GM12891 (cell line): ENCODE results near the gene MSH2.

ENCODE experiments used
- POLR2A ChIP-seq: IDR thresholded peaks from 2 replicates; pipeline ENCODE4 v1.6.1; 2011; ENCODE audit warnings: low read depth, low read length, control low read depth
- POLR2AphosphoS5 ChIP-seq: IDR thresholded peaks from 2 replicates; pipeline ENCODE4 v1.6.1; 2011; ENCODE audit warnings: low read depth, low read length, control low read depth
- POU2F2 ChIP-seq: IDR thresholded peaks from 2 replicates; pipeline ENCODE4 v1.6.1; 2011; ENCODE audit warnings: low read depth, mild to moderate bottlenecking, control low read depth, low read length, moderate library complexity
- SPI1 ChIP-seq: IDR thresholded peaks from 2 replicates; pipeline ENCODE4 v1.6.1; 2011; ENCODE audit warnings: low read depth, low read length, control low read depth
- TAF1 ChIP-seq: IDR thresholded peaks from 2 replicates; pipeline ENCODE4 v1.6.1; 2011; ENCODE audit warnings: low read depth, low read length, control low read depth

DNA sequence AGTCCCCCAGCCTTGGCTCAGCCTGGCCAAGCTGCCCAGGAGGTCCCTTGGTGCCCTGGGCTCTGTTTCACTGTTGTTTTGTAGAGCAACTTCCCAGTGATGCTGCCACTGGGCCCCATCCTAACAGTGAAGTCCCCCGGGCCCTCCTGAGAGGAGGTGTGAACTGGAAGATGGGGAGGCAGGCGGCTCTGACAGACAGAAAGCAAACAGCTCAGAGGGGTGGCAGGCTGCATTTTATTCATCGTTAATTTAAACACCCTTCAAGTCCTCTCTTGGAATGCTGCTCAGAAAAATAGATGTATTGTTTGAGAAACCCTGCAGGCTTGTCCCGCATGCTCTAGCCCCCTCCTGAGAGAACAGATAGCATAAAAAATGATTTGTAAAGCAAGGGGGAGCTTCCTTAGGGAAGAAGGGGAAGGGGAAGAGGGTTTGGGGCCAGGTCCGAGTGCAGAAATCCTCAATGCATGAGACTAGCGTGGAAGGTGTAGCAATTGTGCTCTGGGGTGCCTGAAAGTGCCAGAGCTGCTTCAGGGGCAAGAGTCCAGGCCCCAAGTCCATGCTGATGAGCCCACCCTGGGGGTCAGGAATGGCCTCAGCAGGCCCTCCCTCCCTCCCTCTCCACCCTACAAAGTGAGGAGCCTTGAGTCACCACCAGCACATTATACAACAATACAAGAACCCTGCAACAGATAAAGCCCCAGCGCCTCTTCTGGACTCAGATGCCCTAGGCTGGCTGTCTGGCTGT, 113.6 kb downstream of the MSH2 start:
- TF ChIP-seq POLR2A (no peak), POLR2AphosphoS5 (no peak), TAF1 (no peak), POU2F2 (no peak), SPI1 (no peak)
